ENCODE results near the gene DIAPH1. TPM values are rescaled to one million over a fixed set of nuclear protein-coding genes. Genes with fewer than 3 reads are reported as not detected.

The DIAPH1 gene
- total RNA-seq, 1 donor from 2014 or later: 65.8 TPM

DNA sequence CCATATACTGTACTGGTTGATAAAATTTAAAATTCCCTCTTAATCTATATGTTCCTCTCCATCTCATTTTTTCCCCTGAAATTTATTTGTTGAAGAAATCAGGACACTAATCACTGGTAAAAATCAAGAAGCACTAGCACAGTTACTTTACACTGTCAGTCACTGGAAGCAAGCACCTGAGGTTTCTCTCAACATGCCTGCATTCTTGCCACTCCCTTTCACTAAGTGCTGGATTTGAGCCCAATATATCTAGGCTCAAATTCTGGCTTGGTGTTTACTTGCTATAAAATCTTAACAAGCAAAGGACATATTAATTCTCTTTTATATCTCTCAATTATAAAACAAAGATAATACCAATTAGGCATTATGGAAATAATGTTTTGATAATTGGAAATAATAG, 58.6 kb downstream of the DIAPH1 start:
- Histone ChIP-seq H3K4me1 (peaks cover 6 to 36% of the 10 kb centered on the region in 2 donors), H3K4me3 (peak overlapping the region in 1 of 2 donors; percentile 37), H3K27me3 (no peaks in the 10 kb centered on the region), H3K9me3 (no peaks in the 10 kb centered on the region), H3K36me3 (peaks cover 7 to 13% of the 10 kb centered on the region in 2 donors), H3K27ac (peak overlapping the region; percentile 83 to 86)
- TF ChIP-seq, protein P1, sequence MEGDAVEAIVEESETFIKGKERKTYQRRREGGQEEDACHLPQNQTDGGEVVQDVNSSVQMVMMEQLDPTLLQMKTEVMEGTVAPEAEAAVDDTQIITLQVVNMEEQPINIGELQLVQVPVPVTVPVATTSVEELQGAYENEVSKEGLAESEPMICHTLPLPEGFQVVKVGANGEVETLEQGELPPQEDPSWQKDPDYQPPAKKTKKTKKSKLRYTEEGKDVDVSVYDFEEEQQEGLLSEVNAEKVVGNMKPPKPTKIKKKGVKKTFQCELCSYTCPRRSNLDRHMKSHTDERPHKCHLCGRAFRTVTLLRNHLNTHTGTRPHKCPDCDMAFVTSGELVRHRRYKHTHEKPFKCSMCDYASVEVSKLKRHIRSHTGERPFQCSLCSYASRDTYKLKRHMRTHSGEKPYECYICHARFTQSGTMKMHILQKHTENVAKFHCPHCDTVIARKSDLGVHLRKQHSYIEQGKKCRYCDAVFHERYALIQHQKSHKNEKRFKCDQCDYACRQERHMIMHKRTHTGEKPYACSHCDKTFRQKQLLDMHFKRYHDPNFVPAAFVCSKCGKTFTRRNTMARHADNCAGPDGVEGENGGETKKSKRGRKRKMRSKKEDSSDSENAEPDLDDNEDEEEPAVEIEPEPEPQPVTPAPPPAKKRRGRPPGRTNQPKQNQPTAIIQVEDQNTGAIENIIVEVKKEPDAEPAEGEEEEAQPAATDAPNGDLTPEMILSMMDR (IDR thresholded peaks at IDR 0.05): no peak
- DNase-seq (ENCODE audit: low spot score in 2 of 2): no peak
- intact Hi-C loops (cut with DNase I): loop anchor here (5.0 kb wide), 4 partner anchors 143 to 468 kb away; partner anchors contain the start of genes PCDHB2, PCDHGA2, PCDHGA9 and PCDHGB7

DNA sequence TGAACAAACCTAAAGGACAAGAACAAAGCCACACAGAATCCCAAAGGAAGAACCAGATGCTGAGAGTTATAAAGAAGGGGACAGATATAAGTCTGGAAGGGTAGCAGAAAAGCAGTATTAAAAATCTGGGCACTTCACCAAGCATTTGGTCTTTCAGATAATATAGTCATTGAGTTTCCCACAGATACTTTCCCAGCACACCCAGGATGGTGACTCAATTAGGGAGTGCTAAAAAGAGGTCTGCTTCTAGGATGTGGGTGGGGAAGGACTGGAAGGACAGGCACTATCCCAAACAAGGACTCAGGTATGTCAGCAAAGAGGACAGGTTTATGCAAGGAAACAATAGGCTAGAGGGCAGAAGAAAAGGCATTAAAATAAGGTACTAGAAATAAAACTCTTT, 59.3 kb downstream of the DIAPH1 start:
- H3K4me1 ChIP-seq: peaks cover 6 to 36% of the 10 kb centered on the region in 2 donors
- H3K9me3 ChIP-seq: no peaks in the 10 kb centered on the region
- H3K36me3 ChIP-seq: peaks cover 7 to 13% of the 10 kb centered on the region in 2 donors
- peak in 1 of 2 donors; percentile 64 for DNase-seq (ENCODE audit: low spot score in 2 of 2)
- peak overlapping the region; percentile 83 to 86 for H3K27ac ChIP-seq
- H3K27me3 ChIP-seq: no peaks in the 10 kb centered on the region
- TF ChIP-seq, protein P1 (IDR thresholded peaks at IDR 0.05): no peak
- intact Hi-C loops (cut with DNase I): loop anchor here (2.0 kb wide), 1 partner anchor 377 kb away; the partner anchor contains the start of gene PCDHB16
- no peak overlapping the region for H3K4me3 ChIP-seq

DNA sequence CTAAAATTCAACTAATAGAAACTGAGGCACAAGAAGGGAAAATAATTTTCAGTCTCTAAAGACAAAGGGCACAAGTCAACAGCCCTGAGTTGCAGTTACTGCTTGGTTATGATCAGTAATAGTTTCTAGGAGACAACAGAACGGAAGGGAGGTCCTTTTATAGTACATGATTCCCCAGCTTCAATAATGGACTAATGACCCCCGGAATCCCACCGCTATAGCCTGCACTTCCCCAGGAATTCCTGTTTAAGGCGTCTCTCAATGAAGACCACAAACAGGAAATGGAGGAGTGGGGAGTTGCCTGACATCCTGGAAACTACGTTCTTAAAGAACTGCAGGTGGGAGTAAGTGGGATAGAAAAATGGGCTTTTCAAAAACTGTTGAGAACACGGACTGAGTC, 60.6 kb downstream of the DIAPH1 start:
- H3K36me3 ChIP-seq: peaks cover 9 to 10% of the 10 kb centered on the region in 2 donors
- TF ChIP-seq, protein P1 (IDR thresholded peaks at IDR 0.05): no peak
- H3K27me3 ChIP-seq: no peaks in the 10 kb centered on the region
- no peaks in the 10 kb centered on the region for H3K9me3 ChIP-seq
- DNase-seq (ENCODE audit: low spot score in 2 of 2): no peak
- intact Hi-C loops (cut with DNase I): loop anchor here (1.0 to 2.0 kb wide), 3 partner anchors 29 to 375 kb away; partner anchors contain the start of genes PCDHB16 and TAF7
- H3K4me3 ChIP-seq: peak overlapping the region in 1 of 2 donors; percentile 0
- H3K27ac ChIP-seq: peak overlapping the region; percentile 83 to 86
- peaks cover 6 to 30% of the 10 kb centered on the region in 2 donors for H3K4me1 ChIP-seq

DNA sequence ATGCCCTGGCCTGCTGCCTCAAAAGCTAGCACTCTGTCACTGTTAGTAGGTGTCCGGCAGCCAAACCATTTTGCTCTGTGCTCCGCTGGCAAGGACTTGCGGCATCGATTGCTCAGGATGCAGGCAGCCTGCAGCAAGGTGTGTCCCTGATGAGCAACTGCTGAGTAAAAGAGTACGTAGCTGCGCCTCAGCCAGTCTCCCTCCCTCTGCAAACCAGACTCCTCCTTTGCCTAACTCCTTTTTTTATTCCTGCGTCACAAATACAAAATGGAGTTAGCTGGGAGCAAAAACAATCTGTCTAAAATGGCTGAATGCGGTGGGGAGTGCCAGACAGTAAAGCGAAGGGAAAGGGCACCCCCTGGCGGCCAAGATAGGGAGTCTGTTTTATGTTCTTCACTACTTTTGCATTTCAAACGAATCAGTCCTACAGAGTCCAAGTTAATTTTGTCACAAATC, 61.1 kb downstream of the DIAPH1 start:
- intact Hi-C loops (cut with DNase I): loop anchor here (1.0 to 2.0 kb wide), 4 partner anchors 28 to 375 kb away; partner anchors contain the start of genes PCDHB16, PCDHGC3 and TAF7
- Histone ChIP-seq H3K9me3 (no peaks in the 10 kb centered on the region), H3K4me3 (peak overlapping the region; percentile 0 to 38), H3K27me3 (no peaks in the 10 kb centered on the region), H3K27ac (peak overlapping the region; percentile 83 to 86), H3K4me1 (peaks cover 6 to 30% of the 10 kb centered on the region in 2 donors), H3K36me3 (peaks cover 9 to 13% of the 10 kb centered on the region in 2 donors)
- peak; percentile 63 to 92 for DNase-seq (ENCODE audit: low spot score in 2 of 2)
- TF ChIP-seq, protein P1 (IDR thresholded peaks at IDR 0.05): peak; percentile 70 to 74 (median 73)

DNA sequence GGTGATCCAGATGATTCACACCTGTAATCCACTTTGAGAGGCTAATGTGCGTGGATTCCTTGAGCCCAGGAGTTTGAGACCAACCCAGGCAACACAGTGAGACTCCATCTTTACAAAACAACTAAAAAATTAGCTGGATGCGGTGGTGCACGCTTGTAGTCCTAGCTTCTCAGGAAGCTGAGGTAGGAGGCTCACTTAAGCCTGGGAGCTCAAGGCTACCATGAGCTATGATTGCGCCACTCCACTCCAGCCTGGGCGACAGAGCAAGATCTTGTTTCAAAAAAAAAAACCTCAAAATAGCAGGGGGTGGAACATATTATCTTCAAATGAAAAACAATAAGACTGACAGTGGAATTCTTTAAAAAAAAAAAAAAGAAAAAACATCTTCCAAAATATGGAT, 70.9 kb downstream of the DIAPH1 start:
- TF ChIP-seq, protein P1 (IDR thresholded peaks at IDR 0.05): no peak
- intact Hi-C loops (cut with DNase I): no loop called here
- peaks cover 25 to 49% of the 10 kb centered on the region in 2 donors for H3K36me3 ChIP-seq
- no peaks in the 10 kb centered on the region for H3K27me3 ChIP-seq
- H3K9me3 ChIP-seq: peaks cover 16 to 25% of the 10 kb centered on the region in 2 donors
- DNase-seq (ENCODE audit: low spot score in 2 of 2): no peak
- H3K4me1 ChIP-seq: no peaks in the 10 kb centered on the region
- H3K27ac ChIP-seq: no peak overlapping the region
- H3K4me3 ChIP-seq: no peak overlapping the region

Measured in ascending aorta (tissue), 2 donors.